Effector memory CD8-positive, alpha-beta T cell (primary cell): ENCODE data around the gene RAB3C.
"Not testable (repeated sequence)": the region's sequence is repeated elsewhere in the genome, so short reads cannot be mapped to it uniquely, and the experiment has no call there.

Experiments
- ATAC-seq: fragments of 150-1000 bp; cut with Tn5 transposase; replicated peaks from 2 replicates; pipeline ENCODE4 v1.10.0; 2021; ENCODE audit warnings: mild to moderate bottlenecking, moderate library complexity
- DNase-seq, 3 experiments: peaks; one replicate each; pipeline ENCODE4 v3.0.0; 2021
- H3K27ac Mint-ChIP-seq, 2 donors: one replicate each; pipeline ENCODE4 v1.8.0; 2022; ENCODE audit warnings: mild to moderate bottlenecking in 2 of 2, mixed read lengths in 2 of 2, moderate library complexity in 2 of 2
- H3K27me3 Mint-ChIP-seq, 2 donors: one replicate each; pipeline ENCODE4 v1.8.0; 2022; ENCODE audit warnings: mixed read lengths in 2 of 2
- H3K36me3 Mint-ChIP-seq: one replicate; pipeline ENCODE4 v1.8.0; 2022; ENCODE audit warnings: mild to moderate bottlenecking, moderate library complexity, mixed read lengths; ENCODE audit not compliant: insufficient read depth
- H3K4me1 Mint-ChIP-seq, 2 donors: one replicate each; pipeline ENCODE4 v1.8.0; 2022; ENCODE audit warnings: low read depth in 2 of 2, mixed read lengths in 2 of 2
- H3K4me3 Mint-ChIP-seq, 2 donors: one replicate each; pipeline ENCODE4 v1.8.0; 2022; ENCODE audit warnings: mild to moderate bottlenecking in 2 of 2, mixed read lengths in 2 of 2, moderate library complexity in 2 of 2
- H3K9me3 Mint-ChIP-seq, 2 donors: one replicate each; pipeline ENCODE4 v1.8.0; 2022; ENCODE audit warnings: mixed read lengths in 2 of 2
- total RNA-seq, 9 experiments: gene quantifications; one replicate each; lab custom pipeline; 2026; lab: John Stamatoyannopoulos, UW

Gene RAB3C, protein sequence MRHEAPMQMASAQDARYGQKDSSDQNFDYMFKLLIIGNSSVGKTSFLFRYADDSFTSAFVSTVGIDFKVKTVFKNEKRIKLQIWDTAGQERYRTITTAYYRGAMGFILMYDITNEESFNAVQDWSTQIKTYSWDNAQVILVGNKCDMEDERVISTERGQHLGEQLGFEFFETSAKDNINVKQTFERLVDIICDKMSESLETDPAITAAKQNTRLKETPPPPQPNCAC
- total RNA-seq, result 0 to 0.07 (median 0) reads per million in 9 experiments

DNA sequence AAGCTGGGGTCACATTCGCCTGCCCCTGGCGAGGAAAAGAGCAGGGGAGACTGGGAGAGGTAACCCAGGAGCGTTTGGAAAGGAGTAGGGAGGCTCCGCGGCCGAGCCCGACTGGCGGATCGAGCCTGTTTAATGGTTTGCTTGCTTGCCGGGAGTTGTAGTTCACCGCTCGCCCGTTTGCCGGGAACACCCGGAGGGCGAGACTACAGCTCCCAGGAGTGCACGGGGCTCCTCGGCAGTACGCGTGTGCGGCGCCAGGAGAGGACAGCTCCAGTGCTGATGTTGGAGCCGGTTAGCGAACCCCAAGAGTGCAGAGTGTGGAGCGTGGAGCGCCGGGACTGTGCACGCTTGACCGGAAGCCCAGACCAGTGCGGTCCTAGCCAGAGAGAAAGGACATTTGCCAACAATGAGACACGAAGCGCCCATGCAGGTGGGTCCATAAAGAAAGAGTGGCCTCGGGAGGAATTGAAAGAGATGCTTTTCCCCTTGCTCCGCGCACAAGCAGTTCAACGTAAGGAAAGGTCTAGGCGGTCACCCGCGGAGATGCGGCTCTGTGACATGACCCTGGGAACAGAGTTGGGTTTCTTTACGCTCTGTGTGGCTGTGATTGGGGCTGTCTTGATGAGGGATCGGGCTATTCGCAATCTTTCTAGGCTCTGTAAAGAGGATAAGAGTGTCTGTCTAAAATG, at the start of gene RAB3C:
Gene RAB3C, plus strand, starts transcription at position 273 of the 689 bp plus-strand sequence. Its CDS starts 134 bp downstream, at position 407.
- Mint-ChIP-seq H3K9me3 (peaks cover 0 to 7% of the 10 kb centered on the region in 2 donors), H3K36me3 (peaks cover 5% of the 10 kb centered on the region)

GRCh38 chr5:58541935-58542334, 40.9 kb upstream of the RAB3C start:
- not testable (repeated sequence) for H3K9me3 Mint-ChIP-seq, H3K4me1 Mint-ChIP-seq, ATAC-seq, H3K27me3 Mint-ChIP-seq, H3K36me3 Mint-ChIP-seq, H3K4me3 Mint-ChIP-seq, H3K27ac Mint-ChIP-seq, DNase-seq

More for the DNA sequence above, at the start of gene RAB3C:
- Mint-ChIP-seq H3K4me1 (peaks cover 0 to 17% of the 10 kb centered on the region in 2 donors), H3K4me3 (peak within 1 kb of the TSS in 1 of 2 donors; percentile 72), H3K27me3 (peaks cover 27 to 32% of the 10 kb centered on the region in 2 donors), H3K27ac (no peak within 1 kb of the TSS)
- peak in 1 of 3 experiments; percentile 3 for DNase-seq
- peak; percentile 71 for ATAC-seq

DNA sequence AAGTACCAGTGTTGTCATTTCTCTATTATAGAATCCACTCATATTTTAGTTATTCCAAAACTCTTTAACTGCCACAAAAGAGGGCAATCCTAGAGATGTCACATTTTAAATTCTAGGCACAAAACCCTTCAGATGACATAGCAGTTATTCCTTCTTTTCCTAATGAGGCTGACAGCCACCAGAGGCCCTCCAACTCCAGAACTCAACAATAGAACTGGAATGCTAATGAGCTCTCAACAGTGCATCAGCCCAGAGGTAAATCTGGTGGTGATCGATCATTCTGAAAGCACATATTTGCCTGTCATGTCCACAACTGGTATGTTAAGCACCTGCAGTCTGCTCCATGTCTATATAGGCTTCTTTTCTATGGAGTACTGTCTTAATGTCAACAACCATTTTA, 40.2 kb upstream of the RAB3C start:
- peaks cover 0 to 6% of the 10 kb centered on the region in 2 donors for H3K9me3 Mint-ChIP-seq
- H3K4me1 Mint-ChIP-seq, result no peaks in the 10 kb centered on the region
- no peaks in the 10 kb centered on the region for H3K36me3 Mint-ChIP-seq
- H3K27ac Mint-ChIP-seq, result no peak overlapping the region
- no peak for DNase-seq
- no peak for ATAC-seq
- H3K27me3 Mint-ChIP-seq, result no peaks in the 10 kb centered on the region
- H3K4me3 Mint-ChIP-seq, result no peak overlapping the region

DNA sequence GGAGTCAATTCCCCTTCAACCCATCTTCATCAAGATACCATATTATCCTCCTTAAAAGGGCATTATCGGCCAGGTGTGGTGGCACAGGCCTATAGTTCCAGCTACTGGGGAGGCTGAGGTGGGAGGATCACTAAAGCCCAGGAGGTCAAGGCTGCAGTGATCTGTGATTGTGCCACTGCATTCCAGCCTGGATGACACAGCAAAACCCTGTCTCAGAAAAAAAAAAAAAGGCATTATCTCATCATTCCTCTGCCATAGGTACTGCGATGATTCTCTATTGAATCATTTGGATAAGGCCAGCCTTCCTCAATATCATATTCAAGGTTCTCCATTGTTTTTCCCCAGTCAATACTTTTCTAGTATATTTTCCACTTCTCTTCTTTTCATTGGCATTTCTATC, 39.2 kb upstream of the RAB3C start:
- Mint-ChIP-seq H3K27ac (no peak overlapping the region), H3K4me3 (no peak overlapping the region)

DNA sequence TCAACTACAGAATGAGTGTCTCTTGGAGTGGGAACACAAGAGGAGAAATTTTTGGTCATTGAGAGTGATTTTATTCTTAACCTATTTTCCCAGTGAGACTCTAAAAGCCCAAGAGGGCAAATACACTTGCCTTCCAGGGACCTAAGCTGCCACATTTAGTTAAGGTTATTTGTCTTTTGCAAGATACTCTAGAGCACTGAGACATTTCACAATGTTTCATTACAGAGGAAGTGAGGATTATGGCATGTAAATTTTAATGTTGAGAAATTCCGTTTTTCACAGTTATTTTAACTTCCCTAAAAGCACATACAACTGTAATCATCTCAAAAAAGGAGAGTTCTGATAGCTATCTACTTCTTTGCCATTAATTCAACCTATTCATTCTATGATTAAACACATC, 38.7 kb upstream of the RAB3C start:
- Mint-ChIP-seq H3K9me3 (peaks cover 0 to 7% of the 10 kb centered on the region in 2 donors), H3K36me3 (no peaks in the 10 kb centered on the region), H3K4me1 (no peaks in the 10 kb centered on the region), H3K27me3 (no peaks in the 10 kb centered on the region), H3K27ac (no peak overlapping the region), H3K4me3 (no peak overlapping the region)
- ATAC-seq (no peak), DNase-seq (no peak)

More for the DNA sequence above, 39.2 kb upstream of the RAB3C start:
- no peak for DNase-seq
- no peak for ATAC-seq
- H3K27me3 Mint-ChIP-seq, result no peaks in the 10 kb centered on the region
- no peaks in the 10 kb centered on the region for H3K4me1 Mint-ChIP-seq
- H3K36me3 Mint-ChIP-seq, result no peaks in the 10 kb centered on the region
- peaks cover 0 to 8% of the 10 kb centered on the region in 2 donors for H3K9me3 Mint-ChIP-seq

DNA sequence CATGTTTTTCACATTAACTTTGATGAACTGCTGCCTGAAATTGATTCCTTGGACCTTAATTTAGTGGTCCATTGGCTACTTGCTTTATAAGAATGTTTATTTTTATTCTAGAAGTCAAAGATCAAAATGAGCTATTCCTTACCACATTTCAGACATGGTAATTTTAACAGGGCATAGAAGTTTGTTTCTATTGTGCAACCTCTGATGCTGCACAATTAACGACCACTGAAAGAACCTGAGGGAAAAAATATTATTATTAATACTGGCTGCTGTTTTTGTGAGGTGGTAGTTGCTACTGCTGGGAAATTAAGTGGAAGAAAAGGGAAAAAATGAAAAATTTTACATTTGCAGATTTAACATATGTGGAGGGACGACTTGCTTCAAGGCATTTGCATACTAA, 37.9 kb upstream of the RAB3C start:
- Mint-ChIP-seq H3K4me3 (no peak overlapping the region), H3K9me3 (peaks cover 0 to 5% of the 10 kb centered on the region in 2 donors), H3K36me3 (no peaks in the 10 kb centered on the region), H3K27ac (no peak overlapping the region), H3K27me3 (no peaks in the 10 kb centered on the region), H3K4me1 (no peaks in the 10 kb centered on the region)
- no peak for ATAC-seq
- DNase-seq, result no peak

GRCh38 chr5:58545912-58546311, 37.0 kb upstream of the RAB3C start:
- H3K27ac Mint-ChIP-seq, result no peak overlapping the region
- no peaks in the 10 kb centered on the region for H3K27me3 Mint-ChIP-seq
- H3K4me1 Mint-ChIP-seq, result no peaks in the 10 kb centered on the region
- no peak overlapping the region for H3K4me3 Mint-ChIP-seq
- no peaks in the 10 kb centered on the region for H3K36me3 Mint-ChIP-seq
- DNase-seq, result no peak
- H3K9me3 Mint-ChIP-seq, result peaks cover 0 to 5% of the 10 kb centered on the region in 2 donors
- no peak for ATAC-seq

DNA sequence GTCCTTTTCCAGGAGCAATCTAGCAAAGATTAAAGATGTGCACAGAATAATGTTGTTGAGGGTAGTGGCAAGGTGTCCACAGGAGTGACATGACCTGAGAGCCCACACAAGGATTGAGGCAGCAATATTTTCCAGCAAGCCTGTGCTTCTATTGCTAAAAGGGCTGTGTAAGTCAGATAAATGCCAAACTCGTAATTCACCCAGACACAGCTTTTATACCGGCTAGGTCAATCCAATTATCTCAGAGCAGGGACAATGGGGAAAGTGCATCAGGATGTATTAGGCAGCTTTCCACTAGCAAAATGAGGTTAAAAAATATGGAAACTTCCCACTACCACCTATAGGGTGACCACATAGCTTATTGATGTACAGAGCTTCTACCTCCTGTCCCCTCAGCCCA, 34.8 kb upstream of the RAB3C start:
- peaks cover 0 to 5% of the 10 kb centered on the region in 2 donors for H3K9me3 Mint-ChIP-seq
- no peak for ATAC-seq
- no peaks in the 10 kb centered on the region for H3K27me3 Mint-ChIP-seq
- no peaks in the 10 kb centered on the region for H3K36me3 Mint-ChIP-seq
- no peak overlapping the region for H3K27ac Mint-ChIP-seq
- no peaks in the 10 kb centered on the region for H3K4me1 Mint-ChIP-seq
- H3K4me3 Mint-ChIP-seq, result no peak overlapping the region
- DNase-seq, result no peak

GRCh38 chr5:58551492-58551891, 31.4 kb upstream of the RAB3C start:
- no peak for ATAC-seq
- Mint-ChIP-seq H3K27me3 (no peaks in the 10 kb centered on the region), H3K27ac (no peak overlapping the region)

GRCh38 chr5:58557665-58558338, 25.1 kb upstream of the RAB3C start:
- not testable (repeated sequence) for H3K27me3 Mint-ChIP-seq, H3K4me3 Mint-ChIP-seq, ATAC-seq, H3K27ac Mint-ChIP-seq, DNase-seq, H3K9me3 Mint-ChIP-seq, H3K36me3 Mint-ChIP-seq, H3K4me1 Mint-ChIP-seq

More at GRCh38 chr5:58551492-58551891, 31.4 kb upstream of the RAB3C start:
- peaks cover 0 to 3% of the 10 kb centered on the region in 2 donors for H3K9me3 Mint-ChIP-seq
- H3K36me3 Mint-ChIP-seq, result no peaks in the 10 kb centered on the region
- H3K4me1 Mint-ChIP-seq, result no peaks in the 10 kb centered on the region
- H3K4me3 Mint-ChIP-seq, result no peak overlapping the region
- no peak for DNase-seq

GRCh38 chr5:58563016-58563700, 19.7 kb upstream of the RAB3C start:
- H3K4me3 Mint-ChIP-seq, H3K4me1 Mint-ChIP-seq, H3K27ac Mint-ChIP-seq, H3K36me3 Mint-ChIP-seq, ATAC-seq, H3K27me3 Mint-ChIP-seq, DNase-seq, H3K9me3 Mint-ChIP-seq: not testable (repeated sequence)

- ATAC-seq, DNase-seq, H3K27ac Mint-ChIP-seq, H3K9me3 Mint-ChIP-seq, H3K4me1 Mint-ChIP-seq, H3K36me3 Mint-ChIP-seq, H3K4me3 Mint-ChIP-seq, H3K27me3 Mint-ChIP-seq: not testable (repeated sequence)
Measured at GRCh38 chr5:58564043-58564832, 18.6 kb upstream of the RAB3C start.

- H3K9me3 Mint-ChIP-seq, result peaks cover 0 to 3% of the 10 kb centered on the region in 2 donors
- peaks cover 3% of the 10 kb centered on the region for H3K36me3 Mint-ChIP-seq
- no peaks in the 10 kb centered on the region for H3K27me3 Mint-ChIP-seq
- H3K4me1 Mint-ChIP-seq, result no peaks in the 10 kb centered on the region
- ATAC-seq (no peak), DNase-seq (no peak)
- no peak overlapping the region for H3K27ac Mint-ChIP-seq
- no peak overlapping the region for H3K4me3 Mint-ChIP-seq
Measured at GRCh38 chr5:58565033-58565432, 17.8 kb upstream of the RAB3C start.
